Fibroblast of lung (primary cell): ENCODE measurements around the gene AGPAT4. TPM values are rescaled to one million over a fixed set of nuclear protein-coding genes. Genes with fewer than 3 reads are reported as not detected.

Experiments
- DNase-seq, 2 donors: peaks; one replicate each; pipeline versions ENCODE4 v3.0.0 to v3.0.0-alpha.2; 2010; ENCODE audit warnings: low read depth in 2 of 2
- H2AFZ ChIP-seq: 2 replicates; pipeline ENCODE4 v1.5.1; 2012; ENCODE audit warnings: low read length, control low read depth, inconsistent platforms
- H3K27ac ChIP-seq: 2 replicates; pipeline ENCODE4 v1.5.1; 2011; ENCODE audit warnings: low read length, control low read depth; ENCODE audit not compliant: insufficient read depth
- H3K27me3 ChIP-seq: 2 replicates; pipeline ENCODE4 v1.5.1; 2011; ENCODE audit warnings: mild to moderate bottlenecking, low read length; ENCODE audit not compliant: control insufficient read depth, insufficient read depth
- H3K36me3 ChIP-seq: 2 replicates; pipeline ENCODE4 v1.5.1; 2011; ENCODE audit warnings: low read length; ENCODE audit not compliant: control insufficient read depth, insufficient read depth
- H3K4me1 ChIP-seq: 2 replicates; pipeline ENCODE4 v1.5.1; 2011; ENCODE audit warnings: low read length; ENCODE audit not compliant: control insufficient read depth, insufficient read depth; ENCODE audit errors: extremely low read depth
- H3K4me2 ChIP-seq: 2 replicates; pipeline ENCODE4 v1.5.1; 2011; ENCODE audit warnings: low read length, control low read depth; ENCODE audit not compliant: insufficient read depth; ENCODE audit errors: extremely low read depth
- H3K4me3 ChIP-seq, 4 experiments: fragments of 200-600 bp in 1 of 4; sonication (generic) in 1 of 4; replicated peaks in 1 of 4; 2 replicates each; pipeline ENCODE4 v1.5.1; 2011 to 2016; ENCODE audit warnings: low read length in 4 of 4, low read depth in 3 of 4, mild to moderate bottlenecking in 3 of 4, control low read depth in 2 of 4, inconsistent platforms in 1 of 4, mixed read lengths in 1 of 4; ENCODE audit not compliant: insufficient read depth in 1 of 4; ENCODE audit errors: control extremely low read depth in 1 of 4
- H3K79me2 ChIP-seq: 2 replicates; pipeline ENCODE4 v1.5.1; 2012; ENCODE audit warnings: mild to moderate bottlenecking, low read length, inconsistent platforms; ENCODE audit not compliant: control insufficient read depth, insufficient read depth
- H3K9ac ChIP-seq: 2 replicates; pipeline ENCODE4 v1.5.1; 2011; ENCODE audit warnings: mild to moderate bottlenecking, low read length, control low read depth; ENCODE audit not compliant: insufficient read depth
- H3K9me3 ChIP-seq: 2 replicates; pipeline ENCODE4 v1.5.1; 2012; ENCODE audit warnings: low read depth, low read length; ENCODE audit not compliant: control insufficient read depth, insufficient read depth
- H4K20me1 ChIP-seq: 2 replicates; pipeline ENCODE4 v1.5.1; 2011; ENCODE audit warnings: low read length; ENCODE audit not compliant: control insufficient read depth, insufficient read depth; ENCODE audit errors: extremely low read depth
- CTCF ChIP-seq, 2 donors: IDR thresholded peaks in 1 of 2; conservative IDR thresholded peaks in 1 of 2; 1 replicate in 1 of 2; 2 replicates in 1 of 2; pipeline ENCODE4 v1.5.1; 2011 to 2012; ENCODE audit warnings: low read length in 2 of 2, control low read depth in 1 of 2, inconsistent platforms in 1 of 2, low read depth in 1 of 2, mild to moderate bottlenecking in 1 of 2
- EZH2 ChIP-seq: IDR thresholded peaks from 2 replicates; pipeline ENCODE4 v1.5.1; 2012; ENCODE audit warnings: low read length, control low read depth, mild to moderate bottlenecking; ENCODE audit errors: missing control alignments
- polyA plus RNA-seq, 2 donors: library from polyadenylated mRNA; depleted of rRNA in 1 of 2; stranded (reverse) in 1 of 2; unstranded in 1 of 2; fragments of >200 nt; gene quantifications; 2 replicates each; pipeline ENCODE4 v1.2.1, GENCODE V29; 2011 to 2012; ENCODE audit warnings: missing spikeins in 1 of 2
- total RNA-seq: library from RNA; depleted of rRNA; stranded (reverse); fragments of >200 nt; gene quantifications from 2 replicates; pipeline ENCODE4 v1.2.1, GENCODE V29; 2014

AGPAT4 gene
- total and polyA plus RNA-seq, 2 donors (not counting 1 experiment from before 2014, with no cell fraction given) = 4.7 to 8.4 TPM

GRCh38 chr6:161266513-161267230 is 7.2 kb downstream of the AGPAT4 start:
- no peak overlapping the region for H2AFZ ChIP-seq
- H3K9me3 ChIP-seq = no peaks in the 10 kb centered on the region
- no peaks in the 10 kb centered on the region for H3K27me3 ChIP-seq
- no peaks in the 10 kb centered on the region for H4K20me1 ChIP-seq
- no peak overlapping the region for H3K9ac ChIP-seq
- no peak overlapping the region for H3K27ac ChIP-seq
- H3K4me3 ChIP-seq = no peak overlapping the region
- no peak for TF ChIP-seq CTCF (conservative IDR thresholded peaks at IDR 0.05 in 1 of 2, IDR thresholded peaks at IDR 0.05 in 1 of 2; ENCODE audit: low read depth in 1 of 2, low read length in 2 of 2)
- TF ChIP-seq EZH2 = no peak
- H3K4me2 ChIP-seq = no peak overlapping the region
- H3K4me1 ChIP-seq = no peaks in the 10 kb centered on the region
- no peaks in the 10 kb centered on the region for H3K36me3 ChIP-seq
- no peak for DNase-seq
- H3K79me2 ChIP-seq = peaks cover 4% of the 10 kb centered on the region

- Histone ChIP-seq H3K36me3 (no peaks in the 10 kb centered on the region), H3K27ac (no peak overlapping the region), H3K27me3 (no peaks in the 10 kb centered on the region), H2AFZ (no peak overlapping the region), H3K9ac (no peak overlapping the region), H3K4me3 (no peak overlapping the region), H3K4me2 (no peak overlapping the region), H4K20me1 (no peaks in the 10 kb centered on the region), H3K4me1 (no peaks in the 10 kb centered on the region), H3K79me2 (peaks cover under 1% of the 10 kb centered on the region), H3K9me3 (no peaks in the 10 kb centered on the region)
- TF ChIP-seq CTCF (conservative IDR thresholded peaks at IDR 0.05 in 1 of 2, IDR thresholded peaks at IDR 0.05 in 1 of 2; ENCODE audit: low read depth in 1 of 2, low read length in 2 of 2) (no peak), EZH2 (no peak)
- no peak for DNase-seq
These were observed 7.9 kb downstream of the AGPAT4 start for GRCh38 chr6:161265975-161266374.

GRCh38 chr6:161265554-161265953 is 8.3 kb downstream of the AGPAT4 start:
- H3K79me2 ChIP-seq = no peaks in the 10 kb centered on the region
- no peaks in the 10 kb centered on the region for H3K27me3 ChIP-seq
- H2AFZ ChIP-seq = no peak overlapping the region
- H3K9ac ChIP-seq = no peak overlapping the region
- H3K4me3 ChIP-seq = no peak overlapping the region
- H3K4me2 ChIP-seq = no peak overlapping the region
- H4K20me1 ChIP-seq = no peaks in the 10 kb centered on the region
- DNase-seq = no peak
- H3K4me1 ChIP-seq = no peaks in the 10 kb centered on the region
- TF ChIP-seq CTCF (conservative IDR thresholded peaks at IDR 0.05 in 1 of 2, IDR thresholded peaks at IDR 0.05 in 1 of 2; ENCODE audit: low read depth in 1 of 2, low read length in 2 of 2) (no peak), EZH2 (no peak)
- no peak overlapping the region for H3K27ac ChIP-seq
- no peaks in the 10 kb centered on the region for H3K36me3 ChIP-seq
- no peaks in the 10 kb centered on the region for H3K9me3 ChIP-seq
